Measurements from ENCODE around the gene PLA2G4A. TPM values are rescaled to one million over a fixed set of nuclear protein-coding genes. Genes with fewer than 3 reads are reported as not detected.

Gene PLA2G4A
- total RNA-seq: 10 to 100 TPM; 11.0 to 13.8 (median 11.6) TPM

DNA sequence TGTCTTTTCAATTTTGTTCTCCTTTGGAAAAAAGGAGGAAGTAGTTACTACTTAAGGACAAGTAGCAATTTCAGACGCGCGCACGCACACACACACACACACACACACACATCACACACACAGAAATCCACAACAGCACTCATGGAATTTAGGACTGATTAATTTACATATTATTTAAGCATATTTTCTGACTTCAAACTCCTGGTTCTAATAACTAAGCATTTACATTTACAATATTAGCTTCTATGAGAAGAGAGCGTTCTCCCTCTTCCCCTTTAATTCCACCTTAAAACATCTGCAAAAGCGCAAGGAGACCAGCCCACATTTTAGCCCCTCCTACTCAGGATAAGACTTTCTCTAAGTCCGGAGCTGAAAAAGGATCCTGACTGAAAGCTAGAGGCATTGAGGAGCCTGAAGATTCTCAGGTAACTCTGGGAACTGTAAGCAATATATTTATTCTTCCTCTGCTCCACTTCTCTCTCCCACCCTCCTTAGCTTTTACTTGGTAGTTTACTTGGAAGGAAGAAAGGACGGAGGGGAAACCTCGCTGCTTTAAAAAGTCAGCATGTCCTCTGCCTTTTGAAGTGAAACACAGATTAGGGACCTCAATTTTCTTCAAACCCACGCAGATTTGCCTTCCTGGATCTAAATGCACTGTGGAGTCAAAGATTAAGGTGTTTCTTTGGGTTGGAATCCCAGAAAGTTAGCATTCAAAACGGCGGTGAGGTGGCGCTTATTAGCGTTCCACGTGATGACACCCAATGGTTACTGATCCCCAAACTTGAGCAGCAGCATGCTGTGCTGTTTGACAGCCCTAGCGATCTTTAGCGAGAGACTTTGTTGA lies at the start of gene PLA2G4A:
Gene PLA2G4A, plus strand, starts transcription at position 339 of the 844 bp plus-strand sequence. CDS start 25,406 bp downstream, outside the sequence.
- 2% methylated on average over 17 of the region's 17 CpGs for WGBS
- no peak for DNase-seq (ENCODE audit: low spot score in 2 of 2)
- H3K27me3 ChIP-seq: no peaks in the 10 kb centered on the region
- H3K4me3 ChIP-seq: peak within 1 kb of the TSS; percentile 69
- TF ChIP-seq POLR2AphosphoS5 (IDR thresholded peaks at IDR 0.05): no peak
- TF ChIP-seq POLR2A (IDR thresholded peaks at IDR 0.05): no peak
- TF ChIP-seq, protein P1, sequence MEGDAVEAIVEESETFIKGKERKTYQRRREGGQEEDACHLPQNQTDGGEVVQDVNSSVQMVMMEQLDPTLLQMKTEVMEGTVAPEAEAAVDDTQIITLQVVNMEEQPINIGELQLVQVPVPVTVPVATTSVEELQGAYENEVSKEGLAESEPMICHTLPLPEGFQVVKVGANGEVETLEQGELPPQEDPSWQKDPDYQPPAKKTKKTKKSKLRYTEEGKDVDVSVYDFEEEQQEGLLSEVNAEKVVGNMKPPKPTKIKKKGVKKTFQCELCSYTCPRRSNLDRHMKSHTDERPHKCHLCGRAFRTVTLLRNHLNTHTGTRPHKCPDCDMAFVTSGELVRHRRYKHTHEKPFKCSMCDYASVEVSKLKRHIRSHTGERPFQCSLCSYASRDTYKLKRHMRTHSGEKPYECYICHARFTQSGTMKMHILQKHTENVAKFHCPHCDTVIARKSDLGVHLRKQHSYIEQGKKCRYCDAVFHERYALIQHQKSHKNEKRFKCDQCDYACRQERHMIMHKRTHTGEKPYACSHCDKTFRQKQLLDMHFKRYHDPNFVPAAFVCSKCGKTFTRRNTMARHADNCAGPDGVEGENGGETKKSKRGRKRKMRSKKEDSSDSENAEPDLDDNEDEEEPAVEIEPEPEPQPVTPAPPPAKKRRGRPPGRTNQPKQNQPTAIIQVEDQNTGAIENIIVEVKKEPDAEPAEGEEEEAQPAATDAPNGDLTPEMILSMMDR (IDR thresholded peaks at IDR 0.05): no peak
- no peak for TF ChIP-seq EP300 (IDR thresholded peaks at IDR 0.05)
- peak within 1 kb of the TSS; percentile 86 for H3K27ac ChIP-seq
- no peaks in the 10 kb centered on the region for H3K9me3 ChIP-seq
- H3K4me1 ChIP-seq: peaks cover 8% of the 10 kb centered on the region
- no peaks in the 10 kb centered on the region for H3K36me3 ChIP-seq

DNA sequence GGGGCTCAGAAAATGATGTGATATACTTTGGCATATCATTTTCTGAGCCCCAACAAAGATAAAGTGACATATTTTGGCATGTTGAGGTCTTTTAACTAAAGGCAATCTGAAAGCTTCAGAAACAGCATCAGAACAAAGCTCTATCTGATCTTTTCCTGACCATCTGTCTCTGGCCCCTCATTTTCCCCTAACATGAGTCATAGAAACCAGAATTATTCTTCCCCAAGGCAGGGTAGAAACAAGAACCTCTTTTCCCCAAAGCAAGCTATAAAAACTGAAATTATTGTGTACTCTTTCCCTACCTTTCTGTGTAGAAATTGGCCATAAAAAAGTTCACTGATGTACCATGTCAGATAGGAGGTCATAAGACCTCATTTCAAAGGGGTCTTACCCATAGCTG lies 48.7 kb upstream of the PLA2G4A start:
- Histone ChIP-seq H3K36me3 (no peaks in the 10 kb centered on the region), H3K27me3 (no peaks in the 10 kb centered on the region), H3K4me3 (no peak overlapping the region), H3K27ac (no peak overlapping the region), H3K9me3 (no peaks in the 10 kb centered on the region), H3K4me1 (peaks cover 7% of the 10 kb centered on the region)
- no peak for DNase-seq (ENCODE audit: low spot score in 2 of 2)
- TF ChIP-seq POLR2A (IDR thresholded peaks at IDR 0.05): no peak
- TF ChIP-seq, protein P1 (IDR thresholded peaks at IDR 0.05): no peak
- TF ChIP-seq EP300 (IDR thresholded peaks at IDR 0.05): no peak
- TF ChIP-seq POLR2AphosphoS5 (IDR thresholded peaks at IDR 0.05): no peak

DNA sequence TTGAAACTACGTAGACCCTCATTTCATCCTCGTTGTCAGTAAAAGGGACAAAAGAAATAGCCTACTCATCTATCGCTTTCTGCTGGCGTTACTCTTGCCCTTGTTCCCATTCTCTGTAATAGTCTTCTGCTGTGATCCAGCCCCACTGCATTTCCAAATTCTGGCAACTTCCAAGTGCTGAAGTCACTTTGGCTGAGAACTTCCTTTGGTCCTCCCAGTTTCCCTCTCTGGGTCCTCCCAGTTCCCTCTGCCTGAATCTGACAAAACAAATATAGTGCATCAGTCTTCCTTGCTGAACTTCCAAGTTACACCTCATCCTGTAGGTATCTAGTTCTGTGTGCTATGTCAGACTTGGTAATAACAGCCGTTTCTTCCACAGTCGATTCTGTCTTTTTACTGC lies 47.0 kb upstream of the PLA2G4A start:
- Histone ChIP-seq H3K27ac (no peak overlapping the region), H3K4me3 (no peak overlapping the region), H3K4me1 (peaks cover 7% of the 10 kb centered on the region), H3K36me3 (no peaks in the 10 kb centered on the region), H3K9me3 (no peaks in the 10 kb centered on the region), H3K27me3 (no peaks in the 10 kb centered on the region)
- 69% methylated on average over 6 of the region's 6 CpGs for whole genome bisulfite sequencing
- TF ChIP-seq EP300 (IDR thresholded peaks at IDR 0.05) (no peak), POLR2AphosphoS5 (IDR thresholded peaks at IDR 0.05) (no peak), POLR2A (IDR thresholded peaks at IDR 0.05) (no peak)
- TF ChIP-seq, protein P1 (IDR thresholded peaks at IDR 0.05): no peak
- no peak for DNase-seq (ENCODE audit: low spot score in 2 of 2)

DNA sequence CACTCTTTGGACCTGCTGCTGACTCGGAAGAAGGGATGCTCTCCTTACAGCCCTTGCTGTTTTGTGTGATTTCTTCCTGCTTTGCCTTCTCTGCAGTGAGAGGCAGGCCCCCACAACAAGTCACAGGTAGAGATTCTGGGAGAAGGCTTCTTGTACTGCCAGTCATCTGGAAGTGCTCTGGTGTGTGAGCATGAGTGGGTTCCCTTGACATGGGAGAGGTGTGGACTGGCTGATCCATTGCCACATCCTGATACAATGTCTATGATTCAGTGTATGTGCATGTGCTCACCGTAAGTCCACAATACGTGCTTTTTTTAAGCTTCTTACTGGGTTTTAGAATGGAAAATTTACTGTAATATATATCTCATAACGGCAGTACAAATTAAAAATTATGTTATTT lies 46.0 kb upstream of the PLA2G4A start:
- DNase-seq (ENCODE audit: low spot score in 2 of 2): no peak
- Histone ChIP-seq H3K36me3 (no peaks in the 10 kb centered on the region), H3K27ac (no peak overlapping the region), H3K4me1 (peaks cover 7% of the 10 kb centered on the region), H3K27me3 (no peaks in the 10 kb centered on the region), H3K4me3 (no peak overlapping the region), H3K9me3 (no peaks in the 10 kb centered on the region)
- TF ChIP-seq EP300 (IDR thresholded peaks at IDR 0.05) (no peak), POLR2A (IDR thresholded peaks at IDR 0.05) (no peak), POLR2AphosphoS5 (IDR thresholded peaks at IDR 0.05) (no peak)
- TF ChIP-seq, protein P1 (IDR thresholded peaks at IDR 0.05): no peak
- 82% methylated on average over 4 of the region's 4 CpGs for WGBS

DNA sequence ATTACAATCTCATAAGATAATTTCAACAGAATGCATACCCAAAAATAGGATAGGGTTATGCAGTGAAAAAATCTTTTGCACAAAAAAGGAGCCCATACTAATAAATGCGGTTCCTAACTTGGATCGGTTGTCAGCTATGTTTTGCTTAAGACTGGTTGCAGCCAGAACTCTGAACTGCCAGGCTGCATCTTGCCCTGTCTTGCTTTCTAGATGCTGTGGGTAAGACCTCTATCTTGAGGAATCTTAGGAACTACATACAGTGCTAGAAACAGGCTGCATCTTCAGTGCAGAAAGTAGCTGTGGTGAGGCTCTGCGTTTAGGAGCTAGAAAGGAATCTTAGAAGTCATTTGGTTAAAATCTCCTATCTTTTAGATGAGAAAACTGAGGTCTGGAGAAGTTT lies 45.6 kb upstream of the PLA2G4A start:
- WGBS: 68% methylated on average over 3 of the region's 3 CpGs

More for the DNA sequence above, 45.6 kb upstream of the PLA2G4A start:
- Histone ChIP-seq H3K9me3 (no peaks in the 10 kb centered on the region), H3K27me3 (no peaks in the 10 kb centered on the region), H3K36me3 (no peaks in the 10 kb centered on the region), H3K27ac (no peak overlapping the region), H3K4me3 (no peak overlapping the region), H3K4me1 (peaks cover 7% of the 10 kb centered on the region)
- no peak for DNase-seq (ENCODE audit: low spot score in 2 of 2)
- TF ChIP-seq POLR2A (IDR thresholded peaks at IDR 0.05): no peak
- TF ChIP-seq EP300 (IDR thresholded peaks at IDR 0.05): no peak
- TF ChIP-seq POLR2AphosphoS5 (IDR thresholded peaks at IDR 0.05): no peak
- TF ChIP-seq, protein P1 (IDR thresholded peaks at IDR 0.05): no peak

All from suprapubic skin (tissue), 4 donors.